Measurements from ENCODE around the gene PROSER2.

DNA sequence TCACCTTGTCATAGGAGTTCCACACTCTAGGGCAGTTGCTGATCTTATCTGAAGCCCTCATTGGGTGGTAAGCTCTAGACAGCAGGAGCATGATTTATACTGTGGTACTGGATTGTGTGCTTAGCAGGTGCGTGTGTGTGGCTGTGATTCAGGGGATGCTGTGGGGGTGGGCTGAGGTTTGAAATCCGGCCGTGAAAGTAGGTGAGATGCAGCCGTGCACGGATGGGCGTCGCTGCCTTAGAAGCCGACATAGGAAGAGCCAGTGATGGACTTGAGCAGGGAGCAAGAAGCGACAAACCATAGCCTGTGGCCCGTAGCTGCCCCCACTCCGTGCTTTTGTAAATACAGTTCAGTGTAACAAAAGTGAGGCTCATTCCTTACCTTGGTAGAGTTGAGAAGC, 38.2 kb downstream of the PROSER2 start:
- TF ChIP-seq, protein P1, sequence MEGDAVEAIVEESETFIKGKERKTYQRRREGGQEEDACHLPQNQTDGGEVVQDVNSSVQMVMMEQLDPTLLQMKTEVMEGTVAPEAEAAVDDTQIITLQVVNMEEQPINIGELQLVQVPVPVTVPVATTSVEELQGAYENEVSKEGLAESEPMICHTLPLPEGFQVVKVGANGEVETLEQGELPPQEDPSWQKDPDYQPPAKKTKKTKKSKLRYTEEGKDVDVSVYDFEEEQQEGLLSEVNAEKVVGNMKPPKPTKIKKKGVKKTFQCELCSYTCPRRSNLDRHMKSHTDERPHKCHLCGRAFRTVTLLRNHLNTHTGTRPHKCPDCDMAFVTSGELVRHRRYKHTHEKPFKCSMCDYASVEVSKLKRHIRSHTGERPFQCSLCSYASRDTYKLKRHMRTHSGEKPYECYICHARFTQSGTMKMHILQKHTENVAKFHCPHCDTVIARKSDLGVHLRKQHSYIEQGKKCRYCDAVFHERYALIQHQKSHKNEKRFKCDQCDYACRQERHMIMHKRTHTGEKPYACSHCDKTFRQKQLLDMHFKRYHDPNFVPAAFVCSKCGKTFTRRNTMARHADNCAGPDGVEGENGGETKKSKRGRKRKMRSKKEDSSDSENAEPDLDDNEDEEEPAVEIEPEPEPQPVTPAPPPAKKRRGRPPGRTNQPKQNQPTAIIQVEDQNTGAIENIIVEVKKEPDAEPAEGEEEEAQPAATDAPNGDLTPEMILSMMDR (IDR thresholded peaks at IDR 0.05) = no peak
- TF ChIP-seq POLR2A (IDR thresholded peaks at IDR 0.05) = no peak

Measured in Peyer's patch (tissue), 4 donors.